Thoracic aorta (tissue), 2 donors: ENCODE data around the gene PWWP2A. TPM values are rescaled to one million over a fixed set of nuclear protein-coding genes. Genes with fewer than 3 reads are reported as not detected.
"Not testable (repeated sequence)": the region's sequence is repeated elsewhere in the genome, so short reads cannot be mapped to it uniquely, and the experiment has no call there.

ENCODE experiments used
- ATAC-seq: fragments of 150-250 bp; one replicate; pipeline ENCODE4 v1.8.0; 2017; ENCODE audit warnings: low read depth; ENCODE audit not compliant: insufficient number of reproducible peaks, low FRiP score
- DNase-seq: peaks from one replicate; pipeline ENCODE4 v3.0.0-alpha.2; 2020; ENCODE audit warnings: low spot score
- H3K27ac ChIP-seq, 2 donors: fragments of 200-600 bp; sonication (generic); 1 replicate in 1 of 2; 2 replicates in 1 of 2; pipeline ENCODE4 v1.5.1; 2016; ENCODE audit warnings: mild to moderate bottlenecking in 2 of 2, moderate library complexity in 2 of 2
- H3K27me3 ChIP-seq: fragments of 200-600 bp; sonication (generic); replicated peaks from 2 replicates; pipeline ENCODE4 v1.6.0; 2016; ENCODE audit warnings: mild to moderate bottlenecking; ENCODE audit not compliant: insufficient read depth
- H3K36me3 ChIP-seq: fragments of 200-600 bp; sonication (generic); one replicate; pipeline ENCODE4 v1.5.1; 2016
- H3K4me1 ChIP-seq, 2 donors: fragments of 200-600 bp; sonication (generic); 1 replicate in 1 of 2; 2 replicates in 1 of 2; pipeline versions ENCODE4 v1.5.1 to v1.6.0; 2016; ENCODE audit warnings: low read depth in 2 of 2, mild to moderate bottlenecking in 1 of 2; ENCODE audit not compliant: control insufficient read depth in 1 of 2
- H3K4me3 ChIP-seq: fragments of 200-600 bp; sonication (generic); 2 replicates; pipeline ENCODE4 v1.5.1; 2016; ENCODE audit warnings: mild to moderate bottlenecking
- H3K9me3 ChIP-seq: fragments of 200-600 bp; sonication (generic); 2 replicates; pipeline ENCODE4 v1.5.1; 2016
- total RNA-seq, 2 donors: library from RNA; depleted of rRNA; stranded (reverse); fragments of >200 nt; gene quantifications; one replicate each; pipeline versions ENCODE4 v1.1.0 to v1.2.3, GENCODE V29; 2016
- TF ChIP-seq, protein P1 (sequence below): fragments of 200-600 bp; sonication (generic); IDR thresholded peaks from one replicate; pipeline ENCODE4 v1.5.1; 2019; ENCODE audit warnings: antibody characterized with exemption

Gene PWWP2A
- total RNA-seq, 2 donors from 2014 or later = 41.7 to 46.2 TPM

DNA sequence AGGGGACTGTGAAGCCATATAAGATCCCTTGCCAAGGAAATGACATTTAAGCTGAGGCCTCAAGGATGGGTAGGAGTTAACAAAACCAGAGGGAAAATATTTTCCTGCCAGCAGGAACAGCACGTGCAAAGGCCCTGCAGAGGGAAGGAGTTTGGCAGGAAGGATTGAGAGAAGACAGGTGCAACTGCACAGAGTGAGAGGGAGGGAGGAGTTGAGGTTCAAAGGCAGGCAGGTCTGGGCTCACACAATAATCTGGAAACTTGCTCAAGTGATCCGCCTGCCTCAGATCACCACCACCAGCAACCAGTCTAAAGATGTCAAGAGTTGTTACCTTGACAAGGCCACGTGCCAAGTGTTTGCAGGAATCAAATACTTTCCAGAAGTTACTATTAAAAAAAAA, 31.1 kb upstream of the PWWP2A start:
- Histone ChIP-seq H3K27me3 (no peaks in the 10 kb centered on the region), H3K4me3 (no peak overlapping the region), H3K9me3 (no peaks in the 10 kb centered on the region), H3K4me1 (no peaks in the 10 kb centered on the region), H3K36me3 (no peaks in the 10 kb centered on the region), H3K27ac (no peak overlapping the region)
- no peak for DNase-seq
- ATAC-seq = no peak
- TF ChIP-seq, protein P1, sequence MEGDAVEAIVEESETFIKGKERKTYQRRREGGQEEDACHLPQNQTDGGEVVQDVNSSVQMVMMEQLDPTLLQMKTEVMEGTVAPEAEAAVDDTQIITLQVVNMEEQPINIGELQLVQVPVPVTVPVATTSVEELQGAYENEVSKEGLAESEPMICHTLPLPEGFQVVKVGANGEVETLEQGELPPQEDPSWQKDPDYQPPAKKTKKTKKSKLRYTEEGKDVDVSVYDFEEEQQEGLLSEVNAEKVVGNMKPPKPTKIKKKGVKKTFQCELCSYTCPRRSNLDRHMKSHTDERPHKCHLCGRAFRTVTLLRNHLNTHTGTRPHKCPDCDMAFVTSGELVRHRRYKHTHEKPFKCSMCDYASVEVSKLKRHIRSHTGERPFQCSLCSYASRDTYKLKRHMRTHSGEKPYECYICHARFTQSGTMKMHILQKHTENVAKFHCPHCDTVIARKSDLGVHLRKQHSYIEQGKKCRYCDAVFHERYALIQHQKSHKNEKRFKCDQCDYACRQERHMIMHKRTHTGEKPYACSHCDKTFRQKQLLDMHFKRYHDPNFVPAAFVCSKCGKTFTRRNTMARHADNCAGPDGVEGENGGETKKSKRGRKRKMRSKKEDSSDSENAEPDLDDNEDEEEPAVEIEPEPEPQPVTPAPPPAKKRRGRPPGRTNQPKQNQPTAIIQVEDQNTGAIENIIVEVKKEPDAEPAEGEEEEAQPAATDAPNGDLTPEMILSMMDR = no peak

DNA sequence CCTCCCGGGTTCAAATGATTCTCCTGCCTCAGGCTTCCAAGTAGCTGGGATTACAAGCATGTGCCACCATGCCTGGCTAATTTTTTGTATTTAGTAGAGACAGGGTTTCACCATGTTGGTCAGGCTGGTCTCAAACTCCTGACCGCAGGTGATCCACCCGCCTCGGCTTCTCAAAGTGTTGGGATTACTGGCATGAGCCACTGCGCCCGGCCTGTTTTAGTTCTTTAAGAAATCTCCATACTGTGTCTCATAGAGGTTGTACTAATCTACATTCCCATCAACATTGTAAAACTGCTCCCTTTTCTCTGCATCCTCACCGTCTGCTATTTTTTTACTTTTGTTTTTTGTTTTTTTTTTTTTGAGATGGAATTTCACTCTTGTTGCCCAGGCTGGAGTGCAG, 25.2 kb upstream of the PWWP2A start:
- not testable (repeated sequence) for ATAC-seq, H3K4me3 ChIP-seq, DNase-seq, H3K9me3 ChIP-seq, H3K4me1 ChIP-seq, H3K27me3 ChIP-seq, H3K36me3 ChIP-seq, H3K27ac ChIP-seq

- Histone ChIP-seq H3K36me3 (no peaks in the 10 kb centered on the region), H3K27me3 (no peaks in the 10 kb centered on the region), H3K4me1 (peaks cover 5 to 16% of the 10 kb centered on the region in 2 donors), H3K4me3 (no peak overlapping the region), H3K27ac (peak overlapping the region in 1 of 2 donors; percentile 11), H3K9me3 (no peaks in the 10 kb centered on the region)
- DNase-seq (no peak), ATAC-seq (no peak)
- TF ChIP-seq, protein P1 = no peak
These were observed 15.1 kb upstream of the PWWP2A start for GRCh38 chr5:160134332-160134731.

DNA sequence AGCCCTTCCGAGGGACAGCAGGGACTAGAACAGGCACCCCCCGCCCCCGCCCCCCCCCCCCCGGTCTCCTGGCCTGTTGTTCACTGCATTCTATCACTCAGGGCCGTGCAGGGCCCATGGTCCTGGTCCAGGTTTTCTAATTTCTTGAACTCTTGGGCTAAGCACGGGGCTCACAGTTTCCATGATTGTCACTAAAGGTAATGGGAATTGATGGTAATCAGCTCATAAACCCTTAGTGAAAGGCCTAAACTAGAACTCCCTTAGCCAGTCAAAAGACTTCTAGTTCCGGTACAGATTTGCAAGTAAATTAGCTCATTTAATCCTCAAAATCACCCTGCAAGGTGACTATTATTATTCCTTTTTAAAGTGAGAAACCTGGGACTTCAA, 14.7 kb upstream of the PWWP2A start:
- H3K27me3 ChIP-seq = no peaks in the 10 kb centered on the region
- ATAC-seq = no peak
- DNase-seq = no peak
- no peaks in the 10 kb centered on the region for H3K36me3 ChIP-seq
- H3K27ac ChIP-seq = peak overlapping the region in 1 of 2 donors; percentile 11
- H3K4me1 ChIP-seq = peaks cover 5 to 16% of the 10 kb centered on the region in 2 donors
- TF ChIP-seq, protein P1 = no peak
- H3K4me3 ChIP-seq = no peak overlapping the region
- no peaks in the 10 kb centered on the region for H3K9me3 ChIP-seq

DNA sequence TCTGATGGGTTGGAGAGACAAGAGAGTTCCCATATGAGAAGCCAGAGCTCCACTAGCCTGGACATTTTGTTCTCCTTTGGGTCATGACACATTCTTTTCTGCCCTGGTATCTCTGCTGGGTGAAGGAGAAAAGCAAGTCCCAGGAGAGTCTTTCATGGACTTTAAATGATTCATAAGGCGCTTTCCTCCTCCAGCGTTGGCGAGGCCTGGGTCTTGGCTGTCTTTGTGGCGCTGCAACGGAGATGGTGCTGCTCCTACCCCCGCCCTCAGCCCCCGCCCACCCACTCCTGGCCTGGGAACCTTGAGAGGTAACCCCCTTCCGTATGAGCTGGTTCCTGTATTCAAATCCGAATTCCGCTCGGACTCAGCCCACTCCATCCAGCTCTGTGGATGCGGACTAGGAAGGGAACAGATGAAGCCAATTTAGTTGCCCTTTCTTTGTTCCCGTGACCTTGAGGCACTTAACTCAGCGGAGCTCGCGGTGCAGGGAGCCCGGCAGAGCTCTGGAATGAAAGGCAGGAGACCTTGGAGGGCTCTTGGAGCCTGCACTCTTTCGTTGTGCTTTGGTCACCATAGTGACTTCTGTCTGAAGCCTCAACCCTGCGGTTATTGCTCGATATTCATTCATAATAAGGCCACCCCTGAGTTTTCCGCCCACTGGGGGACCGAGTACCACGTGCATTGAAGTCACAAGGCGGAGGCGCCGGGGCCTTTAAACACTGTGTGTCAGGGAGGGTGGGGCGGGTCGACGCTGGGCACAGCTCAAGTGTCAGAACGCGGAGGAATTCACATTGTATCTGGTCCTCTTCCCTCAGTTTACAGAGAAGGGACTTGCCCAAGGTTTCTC, 14.0 kb upstream of the PWWP2A start:
- H3K27me3 ChIP-seq = no peaks in the 10 kb centered on the region
- H3K4me1 ChIP-seq = peaks cover 5 to 16% of the 10 kb centered on the region in 2 donors
- TF ChIP-seq, protein P1 = no peak
- no peaks in the 10 kb centered on the region for H3K36me3 ChIP-seq
- H3K27ac ChIP-seq = peak overlapping the region; percentile 68 to 87
- peak overlapping the region; percentile 55 for H3K4me3 ChIP-seq
- ATAC-seq (peak; percentile 71), DNase-seq (peak; percentile 31)
- H3K9me3 ChIP-seq = no peaks in the 10 kb centered on the region
